A673 (cell line): ENCODE results near the gene TMEM150A. TPM values are rescaled to one million over a fixed set of nuclear protein-coding genes. Genes with fewer than 3 reads are reported as not detected.

ENCODE experiments used
- BruUV-seq: library from RNA; stranded (reverse); fragments of 400-500 nt; replicated peaks from 2 replicates; lab custom pipeline; 2021; lab: Mats Ljungman, UMichigan
- CTCF ChIA-PET: fragments of 300-600 bp; sonication (Branson Sonifier 250); formaldehyde crosslinking; loops from one replicate; lab custom pipeline; 2022; ENCODE audit warnings: antibody characterized with exemption; lab: Charles Lee
- POLR2A ChIA-PET: fragments of 300-600 bp; sonication (Branson Sonifier 250); formaldehyde crosslinking; loops from one replicate; lab custom pipeline; 2022; ENCODE audit warnings: antibody characterized with exemption; ENCODE audit not compliant: low non-redundant PET; lab: Charles Lee
- DNase-seq: peaks from one replicate; pipeline ENCODE4 v3.0.0-alpha.2; 2015; ENCODE audit warnings: low spot score
- H3K27ac ChIP-seq: fragments of 200-600 bp; sonication (generic); 2 replicates; pipeline ENCODE4 v1.5.1; 2016; ENCODE audit warnings: mixed run types, low read depth, mild to moderate bottlenecking, mixed read lengths, antibody characterized with exemption, low read length; ENCODE audit not compliant: poor library complexity, severe bottlenecking
- H3K27me3 ChIP-seq: fragments of 200-600 bp; sonication (generic); replicated peaks from 2 replicates; pipeline ENCODE4 v1.6.1; 2017; ENCODE audit warnings: mixed run types, low read depth, mild to moderate bottlenecking, mixed read lengths, antibody characterized with exemption, low read length; ENCODE audit not compliant: insufficient read depth, poor library complexity
- H3K36me3 ChIP-seq: fragments of 200-600 bp; sonication (generic); 2 replicates; pipeline ENCODE4 v1.6.1; 2016; ENCODE audit warnings: mixed run types, mild to moderate bottlenecking, mixed read lengths, antibody characterized with exemption, low read length; ENCODE audit not compliant: insufficient read depth, poor library complexity, severe bottlenecking
- H3K4me1 ChIP-seq: fragments of 200-600 bp; sonication (generic); 2 replicates; pipeline ENCODE4 v1.6.1; 2017; ENCODE audit warnings: mixed run types, mild to moderate bottlenecking, mixed read lengths, antibody characterized with exemption, low read length; ENCODE audit not compliant: insufficient read depth, poor library complexity, severe bottlenecking
- H3K4me3 ChIP-seq: fragments of 200-600 bp; sonication (generic); 2 replicates; pipeline ENCODE4 v1.5.1; 2016; ENCODE audit warnings: low read depth, mixed run types, mild to moderate bottlenecking, mixed read lengths, low read length; ENCODE audit not compliant: poor library complexity, severe bottlenecking
- H3K9me3 ChIP-seq: fragments of 200-600 bp; sonication (generic); 2 replicates; pipeline ENCODE4 v1.6.1; 2016; ENCODE audit warnings: mixed run types, low read depth, mild to moderate bottlenecking, mixed read lengths, antibody characterized with exemption, low read length; ENCODE audit not compliant: poor library complexity, severe bottlenecking
- EZH2 ChIP-seq: fragments of 200-600 bp; sonication (generic); IDR thresholded peaks from 2 replicates; pipeline ENCODE4 v1.6.1; 2017; ENCODE audit warnings: borderline replicate concordance, low read depth, mild to moderate bottlenecking, mixed read lengths, antibody characterized with exemption, low read length; ENCODE audit not compliant: poor library complexity, severe bottlenecking
- intact Hi-C: fragments of 100-400 bp; cut with micrococcal nuclease; formaldehyde crosslinking; loops from one replicate; pipeline ENCODE4 v1.10.0; 2022; ENCODE audit not compliant: unreplicated experiment
- total RNA-seq: library from RNA; stranded (reverse); gene quantifications from 2 replicates; pipeline ENCODE4 v1.2.3, GENCODE V29; 2021
- TF ChIP-seq, protein P1 (sequence below): fragments of 300-800, 200-600 bp; sonication (generic); conservative IDR thresholded peaks from 2 replicates; pipeline ENCODE4 v1.5.1; 2017; ENCODE audit warnings: low read depth, mild to moderate bottlenecking, antibody characterized with exemption, low read length, moderate library complexity, mixed read lengths

The TMEM150A gene
- total RNA-seq, 1 experiment from 2014 or later = 6.6 TPM

DNA sequence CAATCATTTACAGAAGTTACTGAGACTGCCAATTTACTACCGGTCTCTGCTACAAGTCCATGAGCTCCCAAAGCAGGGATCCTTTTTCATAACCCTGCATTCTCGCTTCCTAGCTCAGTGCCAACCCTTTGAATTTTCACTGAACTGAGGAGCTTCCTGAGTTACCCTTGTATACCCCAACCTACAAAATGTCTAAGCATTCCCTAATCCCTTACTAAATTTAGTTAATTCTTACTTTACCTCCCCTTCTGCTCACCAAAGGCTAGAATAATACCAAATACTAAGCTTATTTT lies 53.9 kb downstream of the TMEM150A start:
- no peak for TF ChIP-seq EZH2
- TF ChIP-seq, protein P1, sequence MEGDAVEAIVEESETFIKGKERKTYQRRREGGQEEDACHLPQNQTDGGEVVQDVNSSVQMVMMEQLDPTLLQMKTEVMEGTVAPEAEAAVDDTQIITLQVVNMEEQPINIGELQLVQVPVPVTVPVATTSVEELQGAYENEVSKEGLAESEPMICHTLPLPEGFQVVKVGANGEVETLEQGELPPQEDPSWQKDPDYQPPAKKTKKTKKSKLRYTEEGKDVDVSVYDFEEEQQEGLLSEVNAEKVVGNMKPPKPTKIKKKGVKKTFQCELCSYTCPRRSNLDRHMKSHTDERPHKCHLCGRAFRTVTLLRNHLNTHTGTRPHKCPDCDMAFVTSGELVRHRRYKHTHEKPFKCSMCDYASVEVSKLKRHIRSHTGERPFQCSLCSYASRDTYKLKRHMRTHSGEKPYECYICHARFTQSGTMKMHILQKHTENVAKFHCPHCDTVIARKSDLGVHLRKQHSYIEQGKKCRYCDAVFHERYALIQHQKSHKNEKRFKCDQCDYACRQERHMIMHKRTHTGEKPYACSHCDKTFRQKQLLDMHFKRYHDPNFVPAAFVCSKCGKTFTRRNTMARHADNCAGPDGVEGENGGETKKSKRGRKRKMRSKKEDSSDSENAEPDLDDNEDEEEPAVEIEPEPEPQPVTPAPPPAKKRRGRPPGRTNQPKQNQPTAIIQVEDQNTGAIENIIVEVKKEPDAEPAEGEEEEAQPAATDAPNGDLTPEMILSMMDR = no peak
- peaks cover 68% of the 10 kb centered on the region for H3K36me3 ChIP-seq

More for the DNA sequence above, 53.9 kb downstream of the TMEM150A start:
- no peak overlapping the region for H3K4me3 ChIP-seq
- H3K9me3 ChIP-seq = no peaks in the 10 kb centered on the region
- no peak overlapping the region for H3K27ac ChIP-seq
- no TSS peak for BruUV-seq
- H3K4me1 ChIP-seq = peaks cover 10% of the 10 kb centered on the region
- ChIA-PET CTCF (interaction anchor here (0.6 kb wide), 1 partner anchor 123 kb away, joined by 8 read pairs; no protein-coding TSS in a partner anchor), POLR2A (interaction anchor here (0.6 to 0.7 kb wide), 2 partner anchors 10 to 13 kb away, joined by 3 to 5 read pairs; partner anchors contain the start of gene GGCX)
- DNase-seq = no peak
- intact Hi-C loops = loop anchor here (10.0 kb wide), 1 partner anchor 224 kb away; the partner anchor contains the start of gene TGOLN2
- H3K27me3 ChIP-seq = no peaks in the 10 kb centered on the region

Other genes with a start within 250 kb of the TMEM150A start
- gene RETSAT, start 248.2 kb downstream of the TMEM150A start, total RNA-seq = 28.4 and 30.4 TPM in 2 replicates
- gene ELMOD3, start 247.9 kb downstream of the TMEM150A start, total RNA-seq = 13.0 and 16.4 TPM in 2 replicates
- gene CAPG, start 192.3 kb downstream of the TMEM150A start, total RNA-seq = 152 and 156 TPM in 2 replicates
- gene SH2D6, start 184.0 kb downstream of the TMEM150A start, total RNA-seq = 0.52 and 1.1 TPM in 2 replicates
- 355 and 408 TPM in 2 replicates for gene MAT2A, start 63.5 kb downstream of the TMEM150A start, total RNA-seq
- gene GGCX, start 41.2 kb downstream of the TMEM150A start, total RNA-seq = 60.5 and 61.8 TPM in 2 replicates
- gene VAMP8, start 25.1 kb downstream of the TMEM150A start, total RNA-seq = not detected in 2 replicates
- 2.1 and 3.8 TPM in 2 replicates for gene VAMP5, start 18.3 kb downstream of the TMEM150A start, total RNA-seq
- gene RNF181, start 7.0 kb downstream of the TMEM150A start, total RNA-seq = 78.5 and 99.1 TPM in 2 replicates
- gene C2orf68, start 9.4 kb upstream of the TMEM150A start, total RNA-seq = 46.4 and 48.6 TPM in 2 replicates
- gene USP39, start 13.5 kb upstream of the TMEM150A start, total RNA-seq = 99.1 and 101 TPM in 2 replicates
- gene SFTPB, start 65.5 kb upstream of the TMEM150A start, total RNA-seq = not detected in 2 replicates
- gene GNLY, start 91.7 kb upstream of the TMEM150A start, total RNA-seq = not detected in 2 replicates
- 4.3 and 4.6 TPM in 2 replicates for gene ATOH8, start 151.3 kb upstream of the TMEM150A start, total RNA-seq